Measurements from ENCODE around the gene SYNPR. TPM values are rescaled to one million over a fixed set of nuclear protein-coding genes. Genes with fewer than 3 reads are reported as not detected.

The SYNPR gene
- total and polyA plus RNA-seq, 5 donors from 2014 or later: not detected

- Histone ChIP-seq H3K9me3 (ENCODE audit: control insufficient read depth in 2 of 2, low read length in 2 of 2) (no peaks in the 10 kb centered on the region), H3K4me3 (ENCODE audit: low read depth, low read length) (no peak overlapping the region), H3K4me1 (ENCODE audit: control insufficient read depth, insufficient read depth, low read length, poor library complexity, severe bottlenecking) (no peaks in the 10 kb centered on the region), H3K27ac (ENCODE audit: insufficient read depth, low read length, poor library complexity, severe bottlenecking) (no peak overlapping the region), H3K27me3 (ENCODE audit: control insufficient read depth, insufficient read depth, low read length) (no peaks in the 10 kb centered on the region), H3K36me3 (ENCODE audit: control insufficient read depth, insufficient read depth, low read length) (no peaks in the 10 kb centered on the region)
- no peaks in the 10 kb centered on the region for H3K36me3 Mint-ChIP-seq
- no peak for ATAC-seq (ENCODE audit: low read depth in 2 of 2)
- no peak overlapping the region for H3K4me3 Mint-ChIP-seq
- no peaks in the 10 kb centered on the region for H3K27me3 Mint-ChIP-seq
- no peak for DNase-seq
- no peaks in the 10 kb centered on the region for H3K4me1 Mint-ChIP-seq
- H3K27ac Mint-ChIP-seq: no peak overlapping the region
- H3K9me3 Mint-ChIP-seq: peaks cover 0 to 9% (median 2%) of the 10 kb centered on the region in 7 donors
Measured at GRCh38 chr3:63308072-63308471, 30.0 kb downstream of the SYNPR start.

GRCh38 chr3:63309768-63310167, 31.7 kb downstream of the SYNPR start:
- Histone ChIP-seq H3K4me3 (ENCODE audit: low read depth, low read length) (no peak overlapping the region), H3K4me1 (ENCODE audit: control insufficient read depth, insufficient read depth, low read length, poor library complexity, severe bottlenecking) (no peaks in the 10 kb centered on the region), H3K9me3 (ENCODE audit: control insufficient read depth in 2 of 2, low read length in 2 of 2) (no peaks in the 10 kb centered on the region), H3K36me3 (ENCODE audit: control insufficient read depth, insufficient read depth, low read length) (no peaks in the 10 kb centered on the region), H3K27me3 (ENCODE audit: control insufficient read depth, insufficient read depth, low read length) (no peaks in the 10 kb centered on the region), H3K27ac (ENCODE audit: insufficient read depth, low read length, poor library complexity, severe bottlenecking) (no peak overlapping the region)
- Mint-ChIP-seq H3K36me3 (no peaks in the 10 kb centered on the region), H3K9me3 (peaks cover 0 to 16% (median 2%) of the 10 kb centered on the region in 7 donors), H3K4me3 (no peak overlapping the region), H3K4me1 (no peaks in the 10 kb centered on the region), H3K27me3 (no peaks in the 10 kb centered on the region), H3K27ac (no peak overlapping the region)
- ATAC-seq (ENCODE audit: low read depth in 2 of 2) (no peak), DNase-seq (no peak)

GRCh38 chr3:63323766-63324165, 45.7 kb downstream of the SYNPR start:
- no peaks in the 10 kb centered on the region for H3K4me1 Mint-ChIP-seq
- no peak for ATAC-seq (ENCODE audit: low read depth in 2 of 2)
- no peak overlapping the region for H3K4me3 Mint-ChIP-seq
- no peaks in the 10 kb centered on the region for H3K36me3 ChIP-seq (ENCODE audit: control insufficient read depth, insufficient read depth, low read length)
- no peaks in the 10 kb centered on the region for H3K4me1 ChIP-seq (ENCODE audit: control insufficient read depth, insufficient read depth, low read length, poor library complexity, severe bottlenecking)
- no peaks in the 10 kb centered on the region for H3K27me3 Mint-ChIP-seq
- H3K36me3 Mint-ChIP-seq: no peaks in the 10 kb centered on the region
- H3K27ac ChIP-seq (ENCODE audit: insufficient read depth, low read length, poor library complexity, severe bottlenecking): no peak overlapping the region
- peaks cover 0 to 2% (median under 1%) of the 10 kb centered on the region in 7 donors for H3K9me3 Mint-ChIP-seq
- no peaks in the 10 kb centered on the region for H3K27me3 ChIP-seq (ENCODE audit: control insufficient read depth, insufficient read depth, low read length)
- no peak overlapping the region for H3K4me3 ChIP-seq (ENCODE audit: low read depth, low read length)
- no peaks in the 10 kb centered on the region for H3K9me3 ChIP-seq (ENCODE audit: control insufficient read depth in 2 of 2, low read length in 2 of 2)
- no peak for DNase-seq
- no peak overlapping the region for H3K27ac Mint-ChIP-seq

GRCh38 chr3:63324621-63325020, 46.5 kb downstream of the SYNPR start:
- no peaks in the 10 kb centered on the region for H3K9me3 ChIP-seq (ENCODE audit: control insufficient read depth in 2 of 2, low read length in 2 of 2)
- H3K4me3 ChIP-seq (ENCODE audit: low read depth, low read length): no peak overlapping the region
- Mint-ChIP-seq H3K27me3 (no peaks in the 10 kb centered on the region), H3K36me3 (no peaks in the 10 kb centered on the region), H3K27ac (no peak overlapping the region), H3K4me1 (no peaks in the 10 kb centered on the region), H3K9me3 (peaks cover 0 to 2% (median 0%) of the 10 kb centered on the region in 7 donors), H3K4me3 (no peak overlapping the region)
- no peaks in the 10 kb centered on the region for H3K4me1 ChIP-seq (ENCODE audit: control insufficient read depth, insufficient read depth, low read length, poor library complexity, severe bottlenecking)
- ATAC-seq (ENCODE audit: low read depth in 2 of 2) (no peak), DNase-seq (no peak)
- no peaks in the 10 kb centered on the region for H3K36me3 ChIP-seq (ENCODE audit: control insufficient read depth, insufficient read depth, low read length)
- no peaks in the 10 kb centered on the region for H3K27me3 ChIP-seq (ENCODE audit: control insufficient read depth, insufficient read depth, low read length)
- no peak overlapping the region for H3K27ac ChIP-seq (ENCODE audit: insufficient read depth, low read length, poor library complexity, severe bottlenecking)

- Mint-ChIP-seq H3K36me3 (no peaks in the 10 kb centered on the region), H3K27ac (no peak overlapping the region), H3K9me3 (peaks cover 0 to 2% (median 0%) of the 10 kb centered on the region in 7 donors), H3K4me3 (no peak overlapping the region), H3K4me1 (no peaks in the 10 kb centered on the region), H3K27me3 (no peaks in the 10 kb centered on the region)
- no peaks in the 10 kb centered on the region for H3K36me3 ChIP-seq (ENCODE audit: control insufficient read depth, insufficient read depth, low read length)
- H3K4me3 ChIP-seq (ENCODE audit: low read depth, low read length): no peak overlapping the region
- H3K27ac ChIP-seq (ENCODE audit: insufficient read depth, low read length, poor library complexity, severe bottlenecking): no peak overlapping the region
- H3K27me3 ChIP-seq (ENCODE audit: control insufficient read depth, insufficient read depth, low read length): no peaks in the 10 kb centered on the region
- ATAC-seq (ENCODE audit: low read depth in 2 of 2): no peak
- H3K4me1 ChIP-seq (ENCODE audit: control insufficient read depth, insufficient read depth, low read length, poor library complexity, severe bottlenecking): no peaks in the 10 kb centered on the region
- DNase-seq: no peak
- H3K9me3 ChIP-seq (ENCODE audit: control insufficient read depth in 2 of 2, low read length in 2 of 2): no peaks in the 10 kb centered on the region
Measured at GRCh38 chr3:63325386-63325785, 47.3 kb downstream of the SYNPR start.

- Mint-ChIP-seq H3K4me1 (no peaks in the 10 kb centered on the region), H3K9me3 (peaks cover 0 to 4% (median 0%) of the 10 kb centered on the region in 7 donors)
Measured at GRCh38 chr3:63328365-63328764, 50.3 kb downstream of the SYNPR start.

GRCh38 chr3:63331520-63331919, 53.4 kb downstream of the SYNPR start:
- Mint-ChIP-seq H3K27ac (no peak overlapping the region), H3K36me3 (no peaks in the 10 kb centered on the region), H3K27me3 (peaks cover 5% of the 10 kb centered on the region), H3K4me1 (no peaks in the 10 kb centered on the region), H3K4me3 (no peak overlapping the region), H3K9me3 (peaks cover 0 to 3% (median 0%) of the 10 kb centered on the region in 7 donors)
- H3K9me3 ChIP-seq (ENCODE audit: control insufficient read depth in 2 of 2, low read length in 2 of 2): no peaks in the 10 kb centered on the region
- ATAC-seq (ENCODE audit: low read depth in 2 of 2): no peak
- DNase-seq: no peak
- H3K4me3 ChIP-seq (ENCODE audit: low read depth, low read length): no peak overlapping the region
- no peaks in the 10 kb centered on the region for H3K4me1 ChIP-seq (ENCODE audit: control insufficient read depth, insufficient read depth, low read length, poor library complexity, severe bottlenecking)
- H3K27me3 ChIP-seq (ENCODE audit: control insufficient read depth, insufficient read depth, low read length): no peaks in the 10 kb centered on the region
- no peaks in the 10 kb centered on the region for H3K36me3 ChIP-seq (ENCODE audit: control insufficient read depth, insufficient read depth, low read length)
- no peak overlapping the region for H3K27ac ChIP-seq (ENCODE audit: insufficient read depth, low read length, poor library complexity, severe bottlenecking)

More at GRCh38 chr3:63328365-63328764, 50.3 kb downstream of the SYNPR start:
- H3K27me3 Mint-ChIP-seq: no peaks in the 10 kb centered on the region
- Histone ChIP-seq H3K9me3 (ENCODE audit: control insufficient read depth in 2 of 2, low read length in 2 of 2) (no peaks in the 10 kb centered on the region), H3K27ac (ENCODE audit: insufficient read depth, low read length, poor library complexity, severe bottlenecking) (no peak overlapping the region), H3K36me3 (ENCODE audit: control insufficient read depth, insufficient read depth, low read length) (no peaks in the 10 kb centered on the region), H3K27me3 (ENCODE audit: control insufficient read depth, insufficient read depth, low read length) (no peaks in the 10 kb centered on the region), H3K4me1 (ENCODE audit: control insufficient read depth, insufficient read depth, low read length, poor library complexity, severe bottlenecking) (no peaks in the 10 kb centered on the region), H3K4me3 (ENCODE audit: low read depth, low read length) (no peak overlapping the region)
- no peak for ATAC-seq (ENCODE audit: low read depth in 2 of 2)
- H3K36me3 Mint-ChIP-seq: no peaks in the 10 kb centered on the region
- no peak for DNase-seq
- no peak overlapping the region for H3K27ac Mint-ChIP-seq
- no peak overlapping the region for H3K4me3 Mint-ChIP-seq

GRCh38 chr3:63333815-63334214, 55.7 kb downstream of the SYNPR start:
- DNase-seq: no peak
- peaks cover 0 to 5% (median 0%) of the 10 kb centered on the region in 7 donors for H3K9me3 Mint-ChIP-seq

More at GRCh38 chr3:63333815-63334214, 55.7 kb downstream of the SYNPR start:
- H3K4me3 Mint-ChIP-seq: no peak overlapping the region
- Histone ChIP-seq H3K27me3 (ENCODE audit: control insufficient read depth, insufficient read depth, low read length) (no peaks in the 10 kb centered on the region), H3K36me3 (ENCODE audit: control insufficient read depth, insufficient read depth, low read length) (no peaks in the 10 kb centered on the region), H3K4me1 (ENCODE audit: control insufficient read depth, insufficient read depth, low read length, poor library complexity, severe bottlenecking) (no peaks in the 10 kb centered on the region), H3K4me3 (ENCODE audit: low read depth, low read length) (no peak overlapping the region), H3K9me3 (ENCODE audit: control insufficient read depth in 2 of 2, low read length in 2 of 2) (no peaks in the 10 kb centered on the region), H3K27ac (ENCODE audit: insufficient read depth, low read length, poor library complexity, severe bottlenecking) (no peak overlapping the region)
- H3K27me3 Mint-ChIP-seq: peaks cover 5% of the 10 kb centered on the region
- H3K36me3 Mint-ChIP-seq: no peaks in the 10 kb centered on the region
- ATAC-seq (ENCODE audit: low read depth in 2 of 2): no peak
- no peaks in the 10 kb centered on the region for H3K4me1 Mint-ChIP-seq
- no peak overlapping the region for H3K27ac Mint-ChIP-seq

All from CD4-positive, CD25-positive, alpha-beta regulatory T cell (primary cell).